Thoracic aorta (tissue), 2 donors: ENCODE measurements around the gene MYO18B. TPM values are rescaled to one million over a fixed set of nuclear protein-coding genes. Genes with fewer than 3 reads are reported as not detected.

Experiments
- ATAC-seq: fragments of 150-250 bp; one replicate; pipeline ENCODE4 v1.8.0; 2017; ENCODE audit warnings: low read depth; ENCODE audit not compliant: insufficient number of reproducible peaks, low FRiP score
- DNase-seq: peaks from one replicate; pipeline ENCODE4 v3.0.0-alpha.2; 2020; ENCODE audit warnings: low spot score
- H3K27ac ChIP-seq, 2 donors: fragments of 200-600 bp; sonication (generic); 1 replicate in 1 of 2; 2 replicates in 1 of 2; pipeline ENCODE4 v1.5.1; 2016; ENCODE audit warnings: mild to moderate bottlenecking in 2 of 2, moderate library complexity in 2 of 2
- H3K27me3 ChIP-seq: fragments of 200-600 bp; sonication (generic); replicated peaks from 2 replicates; pipeline ENCODE4 v1.6.0; 2016; ENCODE audit warnings: mild to moderate bottlenecking; ENCODE audit not compliant: insufficient read depth
- H3K36me3 ChIP-seq: fragments of 200-600 bp; sonication (generic); one replicate; pipeline ENCODE4 v1.5.1; 2016
- H3K4me1 ChIP-seq, 2 donors: fragments of 200-600 bp; sonication (generic); 1 replicate in 1 of 2; 2 replicates in 1 of 2; pipeline versions ENCODE4 v1.5.1 to v1.6.0; 2016; ENCODE audit warnings: low read depth in 2 of 2, mild to moderate bottlenecking in 1 of 2; ENCODE audit not compliant: control insufficient read depth in 1 of 2
- H3K4me3 ChIP-seq: fragments of 200-600 bp; sonication (generic); 2 replicates; pipeline ENCODE4 v1.5.1; 2016; ENCODE audit warnings: mild to moderate bottlenecking
- H3K9me3 ChIP-seq: fragments of 200-600 bp; sonication (generic); 2 replicates; pipeline ENCODE4 v1.5.1; 2016
- total RNA-seq, 2 donors: library from RNA; depleted of rRNA; stranded (reverse); fragments of >200 nt; gene quantifications; one replicate each; pipeline versions ENCODE4 v1.1.0 to v1.2.3, GENCODE V29; 2016
- TF ChIP-seq, protein P1 (sequence below): fragments of 200-600 bp; sonication (generic); IDR thresholded peaks from one replicate; pipeline ENCODE4 v1.5.1; 2019; ENCODE audit warnings: antibody characterized with exemption

Gene MYO18B, protein sequence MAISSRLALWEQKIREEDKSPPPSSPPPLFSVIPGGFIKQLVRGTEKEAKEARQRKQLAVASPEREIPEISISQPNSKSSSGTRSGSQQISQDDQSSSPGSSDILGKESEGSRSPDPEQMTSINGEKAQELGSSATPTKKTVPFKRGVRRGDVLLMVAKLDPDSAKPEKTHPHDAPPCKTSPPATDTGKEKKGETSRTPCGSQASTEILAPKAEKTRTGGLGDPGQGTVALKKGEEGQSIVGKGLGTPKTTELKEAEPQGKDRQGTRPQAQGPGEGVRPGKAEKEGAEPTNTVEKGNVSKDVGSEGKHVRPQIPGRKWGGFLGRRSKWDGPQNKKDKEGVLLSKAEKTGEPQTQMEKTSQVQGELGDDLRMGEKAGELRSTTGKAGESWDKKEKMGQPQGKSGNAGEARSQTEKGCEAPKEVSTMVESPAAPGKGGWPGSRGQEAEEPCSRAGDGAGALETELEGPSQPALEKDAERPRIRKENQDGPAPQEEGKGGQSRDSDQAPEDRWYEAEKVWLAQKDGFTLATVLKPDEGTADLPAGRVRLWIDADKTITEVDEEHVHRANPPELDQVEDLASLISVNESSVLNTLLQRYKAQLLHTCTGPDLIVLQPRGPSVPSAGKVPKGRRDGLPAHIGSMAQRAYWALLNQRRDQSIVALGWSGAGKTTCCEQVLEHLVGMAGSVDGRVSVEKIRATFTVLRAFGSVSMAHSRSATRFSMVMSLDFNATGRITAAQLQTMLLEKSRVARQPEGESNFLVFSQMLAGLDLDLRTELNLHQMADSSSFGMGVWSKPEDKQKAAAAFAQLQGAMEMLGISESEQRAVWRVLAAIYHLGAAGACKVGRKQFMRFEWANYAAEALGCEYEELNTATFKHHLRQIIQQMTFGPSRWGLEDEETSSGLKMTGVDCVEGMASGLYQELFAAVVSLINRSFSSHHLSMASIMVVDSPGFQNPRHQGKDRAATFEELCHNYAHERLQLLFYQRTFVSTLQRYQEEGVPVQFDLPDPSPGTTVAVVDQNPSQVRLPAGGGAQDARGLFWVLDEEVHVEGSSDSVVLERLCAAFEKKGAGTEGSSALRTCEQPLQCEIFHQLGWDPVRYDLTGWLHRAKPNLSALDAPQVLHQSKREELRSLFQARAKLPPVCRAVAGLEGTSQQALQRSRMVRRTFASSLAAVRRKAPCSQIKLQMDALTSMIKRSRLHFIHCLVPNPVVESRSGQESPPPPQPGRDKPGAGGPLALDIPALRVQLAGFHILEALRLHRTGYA (N-terminal part only)
- total RNA-seq: 10 to 100 TPM; 45.6 to 73.5 TPM

DNA sequence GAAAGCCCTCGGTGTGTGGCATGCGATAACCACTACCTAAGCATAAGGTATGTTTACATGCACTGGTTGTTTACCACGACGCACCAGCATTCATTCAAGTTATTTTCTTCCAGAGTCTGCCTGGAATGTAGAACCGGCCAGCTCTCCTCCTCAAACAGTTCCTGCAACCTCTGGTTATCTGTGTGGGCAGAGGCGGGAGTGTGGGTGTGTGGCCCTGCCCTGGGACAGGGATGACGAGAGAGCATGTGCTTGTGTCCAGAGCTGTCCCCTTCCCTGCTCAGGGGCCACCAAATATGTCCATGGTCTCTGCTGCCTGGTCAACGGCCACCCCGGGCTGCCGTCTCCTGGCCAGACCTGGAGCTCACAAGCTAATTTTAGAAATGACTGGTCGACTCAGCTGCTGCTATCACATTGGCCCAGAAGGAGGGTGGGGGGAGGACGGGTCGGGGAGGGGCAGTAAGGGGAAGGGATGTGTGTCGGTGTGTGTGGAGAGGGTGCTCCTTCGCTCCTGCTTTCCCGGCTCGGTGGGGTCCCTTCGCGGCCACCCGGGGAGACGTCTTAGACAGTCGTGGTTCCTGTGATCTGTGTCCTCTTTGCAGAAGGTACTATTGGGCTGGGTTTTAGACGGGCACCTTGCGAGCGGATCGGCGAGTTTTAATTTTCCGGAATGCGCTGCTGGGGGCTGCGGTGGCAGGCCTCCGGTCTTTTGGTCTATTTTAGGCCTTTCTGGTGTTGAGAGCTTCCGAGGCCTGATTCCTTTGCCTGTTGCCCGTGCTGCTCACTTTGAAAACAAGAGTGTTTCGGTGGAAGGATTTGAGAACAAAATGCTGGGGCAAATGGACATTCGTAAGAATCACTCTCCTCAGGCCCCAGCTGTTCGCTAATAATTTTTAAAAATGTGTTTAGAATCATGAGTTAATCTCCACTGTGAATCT lies at the start of gene MYO18B:
Gene MYO18B, plus strand, starts transcription at position 497 of the 935 bp plus-strand sequence. CDS start 18,905 bp downstream, outside the sequence.
- peaks cover 6 to 31% of the 10 kb centered on the region in 2 donors for H3K4me1 ChIP-seq
- TF ChIP-seq, protein P1, sequence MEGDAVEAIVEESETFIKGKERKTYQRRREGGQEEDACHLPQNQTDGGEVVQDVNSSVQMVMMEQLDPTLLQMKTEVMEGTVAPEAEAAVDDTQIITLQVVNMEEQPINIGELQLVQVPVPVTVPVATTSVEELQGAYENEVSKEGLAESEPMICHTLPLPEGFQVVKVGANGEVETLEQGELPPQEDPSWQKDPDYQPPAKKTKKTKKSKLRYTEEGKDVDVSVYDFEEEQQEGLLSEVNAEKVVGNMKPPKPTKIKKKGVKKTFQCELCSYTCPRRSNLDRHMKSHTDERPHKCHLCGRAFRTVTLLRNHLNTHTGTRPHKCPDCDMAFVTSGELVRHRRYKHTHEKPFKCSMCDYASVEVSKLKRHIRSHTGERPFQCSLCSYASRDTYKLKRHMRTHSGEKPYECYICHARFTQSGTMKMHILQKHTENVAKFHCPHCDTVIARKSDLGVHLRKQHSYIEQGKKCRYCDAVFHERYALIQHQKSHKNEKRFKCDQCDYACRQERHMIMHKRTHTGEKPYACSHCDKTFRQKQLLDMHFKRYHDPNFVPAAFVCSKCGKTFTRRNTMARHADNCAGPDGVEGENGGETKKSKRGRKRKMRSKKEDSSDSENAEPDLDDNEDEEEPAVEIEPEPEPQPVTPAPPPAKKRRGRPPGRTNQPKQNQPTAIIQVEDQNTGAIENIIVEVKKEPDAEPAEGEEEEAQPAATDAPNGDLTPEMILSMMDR: no peak
- H3K27me3 ChIP-seq: no peaks in the 10 kb centered on the region
- H3K27ac ChIP-seq: peak within 1 kb of the TSS; percentile 93 to 94
- ATAC-seq (peak; percentile 90), DNase-seq (peak; percentile 43)
- no peaks in the 10 kb centered on the region for H3K36me3 ChIP-seq
- no peaks in the 10 kb centered on the region for H3K9me3 ChIP-seq
- peak within 1 kb of the TSS; percentile 89 for H3K4me3 ChIP-seq

DNA sequence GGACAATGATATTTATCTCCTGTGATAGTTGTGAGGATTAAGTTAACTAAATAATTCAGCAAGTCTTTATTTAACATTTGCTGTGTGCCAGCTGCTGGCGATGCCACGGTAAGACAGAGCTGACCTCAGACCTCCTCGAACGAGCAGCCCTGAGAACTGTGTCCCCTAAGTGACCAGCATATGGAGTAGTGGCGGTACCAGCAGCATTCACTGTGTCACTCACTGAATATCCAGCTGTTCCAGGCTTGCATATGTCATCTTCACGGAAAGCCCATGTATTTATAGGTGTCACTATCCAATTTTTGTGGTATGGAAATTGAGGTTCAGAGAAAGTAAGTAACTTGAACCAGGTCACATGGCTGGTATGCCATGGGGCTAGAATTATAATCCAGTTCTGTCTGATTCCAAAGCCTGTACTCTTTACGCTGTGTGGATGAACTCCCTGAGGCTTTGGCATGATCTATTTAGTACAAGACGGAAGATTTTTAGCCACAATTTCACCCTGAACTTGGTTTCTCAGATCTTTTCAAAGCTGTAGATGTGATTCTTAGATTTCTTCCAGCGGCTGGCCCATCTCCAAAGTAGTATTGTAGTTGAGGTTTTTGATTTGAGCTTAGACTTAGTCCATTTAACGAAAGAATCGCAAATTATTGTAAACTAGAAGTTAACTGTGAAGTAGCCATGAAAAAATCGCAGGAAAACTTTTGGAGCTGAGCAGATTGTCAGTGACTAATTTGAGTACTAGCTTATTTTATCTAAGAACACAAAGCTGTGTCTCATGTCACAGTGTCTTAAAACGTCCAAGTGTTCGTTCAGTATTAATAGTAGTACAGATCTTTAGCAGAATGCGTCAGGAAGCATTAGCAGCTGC lies 49.4 kb upstream of the MYO18B start:
- ATAC-seq: no peak
- no peak for DNase-seq
- H3K27ac ChIP-seq: no peak overlapping the region
- H3K4me3 ChIP-seq: no peak overlapping the region
- no peaks in the 10 kb centered on the region for H3K9me3 ChIP-seq
- TF ChIP-seq, protein P1: no peak
- no peaks in the 10 kb centered on the region for H3K4me1 ChIP-seq
- H3K36me3 ChIP-seq: no peaks in the 10 kb centered on the region
- no peaks in the 10 kb centered on the region for H3K27me3 ChIP-seq

DNA sequence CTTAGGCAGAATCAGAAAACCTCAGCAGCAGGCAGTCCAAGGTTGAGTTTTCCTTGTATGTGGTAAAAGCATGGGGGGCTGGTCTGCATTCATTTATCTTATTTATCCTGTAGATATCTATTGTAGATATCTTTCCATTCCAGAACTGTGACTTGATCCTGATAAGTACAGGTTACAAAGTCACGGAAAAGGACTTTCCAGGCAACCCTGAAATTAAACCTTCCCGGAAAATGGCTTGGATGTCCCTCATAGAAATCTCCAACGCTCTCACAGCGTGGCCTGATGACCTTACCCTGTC lies 48.8 kb upstream of the MYO18B start:
- TF ChIP-seq, protein P1: no peak
- Histone ChIP-seq H3K9me3 (no peaks in the 10 kb centered on the region), H3K4me1 (no peaks in the 10 kb centered on the region), H3K36me3 (no peaks in the 10 kb centered on the region), H3K27ac (no peak overlapping the region), H3K27me3 (no peaks in the 10 kb centered on the region), H3K4me3 (no peak overlapping the region)
- DNase-seq (no peak), ATAC-seq (no peak)

DNA sequence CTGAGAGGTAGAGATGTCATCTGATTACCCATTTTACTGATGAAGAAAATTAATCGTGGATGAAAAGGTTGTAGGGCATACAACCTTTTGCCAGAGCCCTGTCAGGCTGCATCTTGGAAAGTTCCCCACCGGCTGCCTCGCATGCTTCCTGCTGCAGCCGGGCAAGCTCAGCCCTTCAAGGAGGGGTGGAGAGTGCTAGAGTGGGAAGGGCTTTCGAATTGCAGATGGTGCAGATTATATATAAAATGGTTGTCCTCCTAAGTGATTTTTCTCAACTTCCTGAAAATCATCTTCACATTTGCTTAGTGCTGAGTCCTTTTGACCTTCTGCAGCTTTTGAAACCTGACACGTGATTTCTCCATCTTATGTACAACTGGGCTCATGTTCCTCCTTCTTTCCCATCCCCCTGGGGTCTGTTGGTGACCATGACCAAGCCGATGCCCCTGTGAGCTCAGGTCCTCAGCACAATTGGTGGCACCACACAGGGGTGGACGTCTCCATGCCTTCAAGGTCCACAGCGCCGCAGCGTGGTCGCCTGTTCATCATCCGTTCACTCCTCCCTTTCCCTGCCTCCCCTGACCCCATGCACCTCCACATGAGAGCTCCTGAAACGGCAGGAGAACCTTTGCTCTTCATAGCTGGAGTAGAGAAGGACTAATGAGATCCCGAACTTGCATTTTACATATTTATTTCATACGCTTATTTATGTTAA lies 47.6 kb upstream of the MYO18B start:
- Histone ChIP-seq H3K4me3 (no peak overlapping the region), H3K4me1 (no peaks in the 10 kb centered on the region), H3K27ac (no peak overlapping the region), H3K36me3 (no peaks in the 10 kb centered on the region), H3K27me3 (no peaks in the 10 kb centered on the region), H3K9me3 (no peaks in the 10 kb centered on the region)
- DNase-seq (no peak), ATAC-seq (no peak)
- TF ChIP-seq, protein P1: no peak
